Thymus (tissue), 11 donors: ENCODE data around the gene GSTM5. TPM values are rescaled to one million over a fixed set of nuclear protein-coding genes. Genes with fewer than 3 reads are reported as not detected.
"Not testable (repeated sequence)": the region's sequence is repeated elsewhere in the genome, so short reads cannot be mapped to it uniquely, and the experiment has no call there.

Experiments
- DNase-seq, 9 donors: peaks; one replicate each; pipeline ENCODE4 v3.0.0-alpha.2; 2013; ENCODE audit warnings: low spot score in 9 of 9, low read depth in 6 of 9, missing footprints in 1 of 9
- H3K27ac ChIP-seq, 2 donors: one replicate each; pipeline ENCODE4 v1.5.1; 2013; ENCODE audit warnings: control low read depth in 1 of 2, low read depth in 1 of 2, low read length in 1 of 2, mild to moderate bottlenecking in 1 of 2, moderate library complexity in 1 of 2
- H3K27me3 ChIP-seq, 2 donors: one replicate each; pipeline ENCODE4 v1.5.1; 2013; ENCODE audit warnings: low read length in 1 of 2; ENCODE audit not compliant: control insufficient read depth in 2 of 2, insufficient read depth in 1 of 2
- H3K36me3 ChIP-seq, 2 donors: one replicate each; pipeline ENCODE4 v1.5.1; 2013; ENCODE audit warnings: low read length in 1 of 2, mild to moderate bottlenecking in 1 of 2, moderate library complexity in 1 of 2; ENCODE audit not compliant: control insufficient read depth in 2 of 2, insufficient read depth in 2 of 2
- H3K4me1 ChIP-seq, 2 donors: one replicate each; pipeline ENCODE4 v1.5.1; 2013; ENCODE audit warnings: low read length in 2 of 2; ENCODE audit not compliant: control insufficient read depth in 2 of 2, insufficient read depth in 2 of 2
- H3K4me3 ChIP-seq, 2 donors: one replicate each; pipeline ENCODE4 v1.5.1; 2013; ENCODE audit warnings: low read length in 2 of 2, control low read depth in 1 of 2, mild to moderate bottlenecking in 1 of 2
- H3K9me3 ChIP-seq, 2 donors: one replicate each; pipeline ENCODE4 v1.5.1; 2013; ENCODE audit warnings: low read length in 1 of 2, mild to moderate bottlenecking in 1 of 2; ENCODE audit not compliant: control insufficient read depth in 2 of 2, insufficient read depth in 1 of 2
- WGBS: extraction: QIAGEN DNeasy Blood & Tissue Kit; methylation state at CpG from one replicate; pipeline ENCODE4 v1.1.7; 2013; 5-methylcytosine and 5-hydroxymethylcytosine counted together
- polyA plus RNA-seq: library from polyadenylated mRNA; stranded (reverse); fragments of 200-250 nt; gene quantifications from one replicate; pipeline ENCODE4 v1.2.3, GENCODE V29; 2013
- total RNA-seq: library from RNA; stranded (reverse); fragments of 120-200 nt; gene quantifications from one replicate; pipeline ENCODE4 v1.2.4, GENCODE V29; 2013
- donor health status: healthy.

Gene GSTM5
- total and polyA plus RNA-seq, 2 donors = 2.3 to 4.1 TPM

- H3K36me3 ChIP-seq = no peaks in the 10 kb centered on the region
- H3K4me1 ChIP-seq = peaks cover 0 to 3% of the 10 kb centered on the region in 2 donors
- DNase-seq = no peak
- no CpG with 5 or more reads among the region's 6 CpGs for WGBS
- no peak overlapping the region for H3K27ac ChIP-seq
- no peak overlapping the region for H3K4me3 ChIP-seq
- H3K9me3 ChIP-seq = no peaks in the 10 kb centered on the region
- H3K27me3 ChIP-seq = no peaks in the 10 kb centered on the region
Measured at GRCh38 chr1:109691759-109692158, 20.3 kb upstream of the GSTM5 start.

- not testable (repeated sequence) for H3K9me3 ChIP-seq, H3K4me1 ChIP-seq, H3K27me3 ChIP-seq, H3K4me3 ChIP-seq, DNase-seq, H3K27ac ChIP-seq, H3K36me3 ChIP-seq
- no CpG with 5 or more reads among the region's 5 CpGs for WGBS
Measured at GRCh38 chr1:109694400-109694799, 17.7 kb upstream of the GSTM5 start.

- WGBS = no CpG with 5 or more reads among the region's 3 CpGs
- not testable (repeated sequence) for H3K27me3 ChIP-seq, H3K9me3 ChIP-seq, H3K27ac ChIP-seq, H3K36me3 ChIP-seq, DNase-seq, H3K4me3 ChIP-seq, H3K4me1 ChIP-seq
Measured at GRCh38 chr1:109695138-109695537, 16.9 kb upstream of the GSTM5 start.

- WGBS = no CpG with 5 or more reads among the region's 4 CpGs
- Histone ChIP-seq H3K27me3 (no peaks in the 10 kb centered on the region), H3K9me3 (no peaks in the 10 kb centered on the region)
Measured at GRCh38 chr1:109697066-109697465, 15.0 kb upstream of the GSTM5 start.

GRCh38 chr1:109697861-109698260 is 14.2 kb upstream of the GSTM5 start:
- not testable (repeated sequence) for H3K27me3 ChIP-seq, H3K36me3 ChIP-seq, DNase-seq, H3K9me3 ChIP-seq, H3K27ac ChIP-seq, H3K4me3 ChIP-seq, H3K4me1 ChIP-seq
- WGBS = no CpG with 5 or more reads among the region's 4 CpGs

More at GRCh38 chr1:109697066-109697465, 15.0 kb upstream of the GSTM5 start:
- Histone ChIP-seq H3K4me3 (no peak overlapping the region), H3K36me3 (no peaks in the 10 kb centered on the region), H3K4me1 (no peaks in the 10 kb centered on the region), H3K27ac (no peak overlapping the region)
- DNase-seq = no peak

- WGBS = 77% methylated on average over 3 of the region's 3 CpGs
- peaks cover 0 to 13% of the 10 kb centered on the region in 2 donors for H3K9me3 ChIP-seq
- H3K4me1 ChIP-seq, H3K36me3 ChIP-seq, H3K4me3 ChIP-seq, H3K27me3 ChIP-seq, DNase-seq, H3K27ac ChIP-seq: not testable (repeated sequence)
Measured at GRCh38 chr1:109702940-109703339, 9.1 kb upstream of the GSTM5 start.

GRCh38 chr1:109704173-109704572 is 7.9 kb upstream of the GSTM5 start:
- Histone ChIP-seq H3K4me3 (no peak overlapping the region), H3K27ac (no peak overlapping the region), H3K27me3 (no peaks in the 10 kb centered on the region), H3K4me1 (no peaks in the 10 kb centered on the region), H3K9me3 (peaks cover 0 to 15% of the 10 kb centered on the region in 2 donors), H3K36me3 (no peaks in the 10 kb centered on the region)
- DNase-seq = no peak
- WGBS = 89% methylated on average over 8 of the region's 8 CpGs

- Histone ChIP-seq H3K27me3 (no peaks in the 10 kb centered on the region), H3K4me1 (no peaks in the 10 kb centered on the region), H3K36me3 (no peaks in the 10 kb centered on the region), H3K9me3 (peaks cover 0 to 18% of the 10 kb centered on the region in 2 donors), H3K4me3 (no peak overlapping the region), H3K27ac (no peak overlapping the region)
- WGBS = 97% methylated on average over 4 of the region's 4 CpGs
- DNase-seq = no peak
Measured at GRCh38 chr1:109705411-109705810, 6.6 kb upstream of the GSTM5 start.

GRCh38 chr1:109708949-109709348 is 3.1 kb upstream of the GSTM5 start:
- DNase-seq, H3K36me3 ChIP-seq, H3K4me3 ChIP-seq, H3K4me1 ChIP-seq, H3K27ac ChIP-seq, H3K27me3 ChIP-seq, H3K9me3 ChIP-seq: not testable (repeated sequence)
- WGBS = 87% methylated on average over 4 of the region's 4 CpGs

- H3K27ac ChIP-seq, H3K27me3 ChIP-seq, H3K9me3 ChIP-seq, H3K4me1 ChIP-seq, H3K4me3 ChIP-seq, DNase-seq, H3K36me3 ChIP-seq: not testable (repeated sequence)
Measured at GRCh38 chr1:109709822-109710221, 2.2 kb upstream of the GSTM5 start.
